H1 (cell line): Measurements from ENCODE around the gene HECTD3. TPM values are rescaled to one million over a fixed set of nuclear protein-coding genes. Genes with fewer than 3 reads are reported as not detected.

Experiments
- CTCF ChIA-PET: fragments of 300-600 bp; sonication (Branson Sonifier 250); formaldehyde crosslinking; loops from one replicate; lab custom pipeline; 2021; ENCODE audit not compliant: partially characterized antibody; lab: Charles Lee
- POLR2A ChIA-PET: fragments of 300-600 bp; sonication (Branson Sonifier 250); formaldehyde crosslinking; loops from one replicate; lab custom pipeline; 2021; ENCODE audit warnings: inconsistent platforms; ENCODE audit not compliant: partially characterized antibody; lab: Charles Lee
- DNase-seq, 2 experiments: peaks; one replicate each; pipeline versions ENCODE4 v3.0.0 to v3.0.0-alpha.2; 2010 to 2022; ENCODE audit warnings: low spot score in 2 of 2, low read depth in 1 of 2, mixed read lengths in 1 of 2
- FAIRE-seq: peaks from 2 replicates; lab custom pipeline; 2011; peaks lifted over from hg19 to GRCh38; lab: Jason Lieb, UNC
- H2AFZ ChIP-seq: 2 replicates; pipeline ENCODE4 v1.8.1; 2012; ENCODE audit warnings: low read length, inconsistent platforms
- H2AK5ac ChIP-seq: 2 replicates; pipeline ENCODE4 v1.6.1; 2013; ENCODE audit warnings: low read depth, low read length
- H2BK120ac ChIP-seq: replicated peaks from 2 replicates; pipeline ENCODE3; 2013; ENCODE audit warnings: low read depth, low read length, inconsistent platforms
- H2BK12ac ChIP-seq: 2 replicates; pipeline ENCODE4 v1.6.1; 2013; ENCODE audit warnings: low read depth, low read length
- H2BK15ac ChIP-seq: 2 replicates; pipeline ENCODE4 v1.6.1; 2013; ENCODE audit warnings: low read length
- H2BK20ac ChIP-seq: 2 replicates; pipeline ENCODE4 v1.6.1; 2013; ENCODE audit warnings: low read length
- H2BK5ac ChIP-seq: 2 replicates; pipeline ENCODE4 v1.6.1; 2013; ENCODE audit warnings: low read depth, low read length
- H3K14ac ChIP-seq: 2 replicates; pipeline ENCODE4 v1.6.1; 2013; ENCODE audit warnings: inconsistent platforms; ENCODE audit not compliant: insufficient read length
- H3K18ac ChIP-seq: 2 replicates; pipeline ENCODE4 v1.6.1; 2013; ENCODE audit warnings: low read length; ENCODE audit errors: extremely low read depth
- H3K23ac ChIP-seq: 2 replicates; pipeline ENCODE4 v1.6.1; 2013; ENCODE audit warnings: inconsistent platforms; ENCODE audit not compliant: insufficient read length
- H3K23me2 ChIP-seq: 2 replicates; pipeline ENCODE4 v1.6.1; 2013; ENCODE audit warnings: low read depth, low read length
- H3K27ac ChIP-seq: 2 replicates; pipeline ENCODE4 v1.6.1; 2011; ENCODE audit warnings: low read depth, low read length, inconsistent platforms
- H3K27me3 ChIP-seq, 4 experiments: replicated peaks in 1 of 4; 1 replicate in 1 of 4; 2 replicates in 3 of 4; pipeline versions ENCODE4 v1.6.1 to v1.8.1; 2011 to 2013; ENCODE audit warnings: low read length in 3 of 4, mild to moderate bottlenecking in 3 of 4, inconsistent platforms in 2 of 4, mixed read lengths in 2 of 4, moderate library complexity in 1 of 4; ENCODE audit not compliant: control insufficient read depth in 3 of 4, insufficient read depth in 3 of 4; ENCODE audit errors: extremely low read depth in 1 of 4
- H3K36me3 ChIP-seq, 4 experiments: 2 replicates each; pipeline versions ENCODE4 v1.6.1 to v1.8.1; 2011 to 2013; ENCODE audit warnings: mild to moderate bottlenecking in 4 of 4, low read length in 3 of 4, moderate library complexity in 2 of 4, control low read depth in 1 of 4, inconsistent platforms in 1 of 4; ENCODE audit not compliant: insufficient read depth in 4 of 4, control insufficient read depth in 2 of 4
- H3K4ac ChIP-seq: replicated peaks from 2 replicates; pipeline ENCODE3; 2013; ENCODE audit warnings: low read length, low read depth, mixed read lengths, inconsistent platforms; ENCODE audit not compliant: insufficient read length
- H3K4me1 ChIP-seq, 4 experiments: replicated peaks in 1 of 4; 1 replicate in 1 of 4; 2 replicates in 3 of 4; pipeline versions ENCODE4 v1.6.1 to v1.8.1; 2011 to 2013; ENCODE audit warnings: low read length in 3 of 4, inconsistent platforms in 2 of 4, mixed read lengths in 1 of 4; ENCODE audit not compliant: insufficient read depth in 4 of 4, control insufficient read depth in 3 of 4
- H3K4me2 ChIP-seq, 2 experiments: 2 replicates each; pipeline versions ENCODE4 v1.6.1 to v1.8.1; 2011 to 2013; ENCODE audit warnings: low read depth in 2 of 2, low read length in 2 of 2, control low read depth in 1 of 2, inconsistent platforms in 1 of 2, mild to moderate bottlenecking in 1 of 2; ENCODE audit not compliant: insufficient read depth in 1 of 2
- H3K4me3 ChIP-seq, 4 experiments: fragments of 200-600, 300-600 bp in 1 of 4; sonication (generic), shearing (Covaris generic), sonication (Bioruptor Twin) in 1 of 4; 2 replicates each; pipeline versions ENCODE4 v1.5.1 to v1.8.1; 2011 to 2016; ENCODE audit warnings: low read length in 4 of 4, low read depth in 3 of 4, control low read depth in 2 of 4, inconsistent platforms in 2 of 4, mild to moderate bottlenecking in 2 of 4, mixed read lengths in 1 of 4, moderate library complexity in 1 of 4; ENCODE audit not compliant: insufficient read depth in 2 of 4; ENCODE audit errors: extremely low read depth in 1 of 4
- H3K56ac ChIP-seq: replicated peaks from 2 replicates; pipeline ENCODE3; 2013; ENCODE audit warnings: low read depth, mild to moderate bottlenecking, mixed read lengths, low read length, inconsistent platforms; ENCODE audit not compliant: insufficient read length
- H3K79me1 ChIP-seq: 2 replicates; pipeline ENCODE4 v1.6.1; 2013; ENCODE audit warnings: low read depth, low read length, control low read depth
- H3K79me2 ChIP-seq, 2 experiments: 2 replicates each; pipeline versions ENCODE4 v1.6.1 to v1.8.1; 2012 to 2013; ENCODE audit warnings: low read length in 2 of 2, mild to moderate bottlenecking in 2 of 2, inconsistent platforms in 1 of 2; ENCODE audit not compliant: insufficient read depth in 2 of 2, control insufficient read depth in 1 of 2
- H3K9ac ChIP-seq, 4 experiments: replicated peaks in 1 of 4; 1 replicate in 1 of 4; 2 replicates in 3 of 4; pipeline versions ENCODE4 v1.6.1 to v1.8.1; 2011 to 2013; ENCODE audit warnings: low read depth in 3 of 4, low read length in 3 of 4, control low read depth in 2 of 4, mild to moderate bottlenecking in 2 of 4, moderate library complexity in 2 of 4, inconsistent platforms in 1 of 4; ENCODE audit errors: extremely low read depth in 1 of 4
- H3K9me3 ChIP-seq, 2 experiments: 2 replicates each; pipeline versions ENCODE4 v1.6.1 to v1.8.1; 2012 to 2013; ENCODE audit warnings: mild to moderate bottlenecking in 2 of 2, moderate library complexity in 2 of 2, control low read depth in 1 of 2, inconsistent platforms in 1 of 2, low read depth in 1 of 2, low read length in 1 of 2, mixed read lengths in 1 of 2; ENCODE audit not compliant: insufficient read depth in 2 of 2
- H4K20me1 ChIP-seq, 2 experiments: replicated peaks in 1 of 2; 2 replicates each; pipeline versions ENCODE3 to v1.8.1; 2011 to 2013; ENCODE audit warnings: inconsistent platforms in 2 of 2, low read length in 2 of 2, mild to moderate bottlenecking in 1 of 2; ENCODE audit not compliant: insufficient read depth in 2 of 2, control insufficient read depth in 1 of 2
- H4K5ac ChIP-seq: 2 replicates; pipeline ENCODE4 v1.6.1; 2013; ENCODE audit warnings: low read length, low read depth, mixed read lengths, inconsistent platforms; ENCODE audit not compliant: insufficient read length
- H4K8ac ChIP-seq: 2 replicates; pipeline ENCODE4 v1.8.0; 2013; ENCODE audit warnings: mild to moderate bottlenecking, moderate library complexity, low read length, inconsistent platforms; ENCODE audit not compliant: insufficient read depth; ENCODE audit errors: extremely low read depth
- H4K91ac ChIP-seq: replicated peaks from 2 replicates; pipeline ENCODE3; 2013; ENCODE audit warnings: low read length, mixed read lengths, inconsistent platforms; ENCODE audit not compliant: insufficient read length
- CREB1 ChIP-seq: IDR thresholded peaks from 2 replicates; pipeline ENCODE4 v1.6.1; 2012; ENCODE audit warnings: inconsistent platforms
- SIRT6 ChIP-seq: IDR thresholded peaks from one replicate; pipeline ENCODE4 v1.7.1; 2012; ENCODE audit warnings: low read length, inconsistent platforms
- SP1 ChIP-seq: IDR thresholded peaks from 2 replicates; pipeline ENCODE4 v1.6.1; 2011; ENCODE audit warnings: low read depth, low read length
- WGBS, 2 experiments: shearing (Covaris generic) in 1 of 2; methylation state at CpG; one replicate each; pipeline versions ENCODE4 v1.1.6 to v1.1.7; 2013 to 2015; ENCODE audit warnings: low lambda C conversion rate in 2 of 2, mixed read lengths in 2 of 2, inconsistent platforms in 1 of 2, low coverage in 1 of 2, missing lambda C conversion rate in 1 of 2; ENCODE audit not compliant: insufficient replicate concordance in 2 of 2, insufficient coverage in 1 of 2, insufficient read length in 1 of 2; ENCODE audit errors: extremely low coverage in 1 of 2, missing lambda C conversion rate in 1 of 2; 5-methylcytosine and 5-hydroxymethylcytosine counted together
- polyA plus RNA-seq, 7 experiments: library from polyadenylated mRNA; depleted of rRNA in 3 of 7; stranded (reverse) in 5 of 7; unstranded in 2 of 7; fragments of >200 nt in 5 of 7; fragments of 200-250 nt in 2 of 7; gene quantifications; 1 replicate in 5 of 7; 2 replicates in 1 of 7; 4 replicates in 1 of 7; pipeline versions ENCODE4 v1.2.1 to v1.2.3, GENCODE V29; 2011 to 2013; ENCODE audit warnings: missing spikeins in 2 of 7, mixed read lengths in 2 of 7
- total RNA-seq: library from RNA; stranded (reverse); fragmentation: NEBNext Ultra II Directional; extraction: Animal tissue kit (Norgen Biotek cat#: 25700); gene quantifications from 2 replicates; pipeline ENCODE4 v1.2.1, GENCODE V29; 2021

Gene HECTD3
- total and polyA plus RNA-seq, 2 of the 8 experiments (the other 6 are each of a cell fraction or from before 2014, with no cell fraction given): 32.9 to 52.7 TPM

- Histone ChIP-seq H2BK5ac (no peak overlapping the region), H3K27ac (no peak overlapping the region), H3K18ac (no peak overlapping the region), H3K9me3 (no peaks in the 10 kb centered on the region), H3K79me1 (no peaks in the 10 kb centered on the region), H3K4me2 (no peak overlapping the region), H3K27me3 (no peaks in the 10 kb centered on the region), H2BK120ac (no peak overlapping the region), H3K79me2 (no peaks in the 10 kb centered on the region), H2BK20ac (no peak overlapping the region), H3K4me1 (no peaks in the 10 kb centered on the region), H3K4me3 (no peak overlapping the region), H2BK12ac (no peak overlapping the region), H2AFZ (no peak overlapping the region), H4K20me1 (no peaks in the 10 kb centered on the region), H3K23me2 (no peaks in the 10 kb centered on the region), H4K5ac (no peak overlapping the region), H3K14ac (no peak overlapping the region), H4K8ac (no peak overlapping the region), H2BK15ac (no peak overlapping the region), H3K4ac (no peak overlapping the region), H3K23ac (no peak overlapping the region), H2AK5ac (no peak overlapping the region), H3K36me3 (no peaks in the 10 kb centered on the region), H3K9ac (no peak overlapping the region), H4K91ac (no peak overlapping the region), H3K56ac (no peak overlapping the region)
- 84% methylated on average over 1 of the region's 1 CpG; no CpG with 5 or more reads in 1 of the 2 experiments for WGBS, 2 experiments
- DNase-seq (no peak), FAIRE-seq (no peak)
- ChIA-PET POLR2A (interaction anchor here (0.7 kb wide), 1 partner anchor 14 kb away, joined by 3 read pairs; no protein-coding TSS in a partner anchor), CTCF (no interaction called here)
- no peak for TF ChIP-seq SP1
- no peak for TF ChIP-seq SIRT6
- TF ChIP-seq CREB1: no peak
Measured at GRCh38 chr1:45026446-45026845, 15.3 kb upstream of the HECTD3 start.
